ENCODE results near the gene CD151.

CD151 gene

DNA sequence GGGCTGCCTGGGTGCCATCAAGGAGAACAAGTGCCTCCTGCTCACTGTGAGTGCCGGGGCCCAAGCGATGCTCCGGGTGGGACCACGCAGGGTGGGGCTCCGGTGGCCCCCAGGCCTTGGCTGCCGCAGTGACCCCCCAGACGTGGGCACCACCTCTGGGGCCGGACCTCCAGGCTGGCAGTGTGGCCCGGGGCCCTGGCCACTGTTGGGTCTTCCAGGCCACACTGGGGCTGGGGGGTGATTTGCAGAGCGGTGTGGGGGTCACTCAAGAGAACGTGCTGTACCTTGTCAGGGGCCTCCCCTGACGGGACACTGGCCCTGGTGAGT is 29.9 kb downstream of the CD151 start:
- Histone ChIP-seq H3K9ac (ENCODE audit: low read length in 2 of 2) (no peak overlapping the region), H3K9me3 (ENCODE audit: control insufficient read depth in 2 of 2, low read length in 2 of 2) (no peaks in the 10 kb centered on the region), H3K4me1 (ENCODE audit: control insufficient read depth, insufficient read depth, low read length) (peaks cover 24% of the 10 kb centered on the region), H3K27ac (ENCODE audit: low read length) (no peak overlapping the region), H3K36me3 (ENCODE audit: control insufficient read depth in 2 of 2, insufficient read depth in 2 of 2, low read length in 2 of 2) (peaks cover 0 to 2% of the 10 kb centered on the region in 2 donors), H3K4me3 (ENCODE audit: low read length in 2 of 2) (no peak overlapping the region), H3K27me3 (ENCODE audit: control insufficient read depth in 1 of 2, insufficient read depth in 2 of 2, low read length in 2 of 2) (no peaks in the 10 kb centered on the region)

DNA sequence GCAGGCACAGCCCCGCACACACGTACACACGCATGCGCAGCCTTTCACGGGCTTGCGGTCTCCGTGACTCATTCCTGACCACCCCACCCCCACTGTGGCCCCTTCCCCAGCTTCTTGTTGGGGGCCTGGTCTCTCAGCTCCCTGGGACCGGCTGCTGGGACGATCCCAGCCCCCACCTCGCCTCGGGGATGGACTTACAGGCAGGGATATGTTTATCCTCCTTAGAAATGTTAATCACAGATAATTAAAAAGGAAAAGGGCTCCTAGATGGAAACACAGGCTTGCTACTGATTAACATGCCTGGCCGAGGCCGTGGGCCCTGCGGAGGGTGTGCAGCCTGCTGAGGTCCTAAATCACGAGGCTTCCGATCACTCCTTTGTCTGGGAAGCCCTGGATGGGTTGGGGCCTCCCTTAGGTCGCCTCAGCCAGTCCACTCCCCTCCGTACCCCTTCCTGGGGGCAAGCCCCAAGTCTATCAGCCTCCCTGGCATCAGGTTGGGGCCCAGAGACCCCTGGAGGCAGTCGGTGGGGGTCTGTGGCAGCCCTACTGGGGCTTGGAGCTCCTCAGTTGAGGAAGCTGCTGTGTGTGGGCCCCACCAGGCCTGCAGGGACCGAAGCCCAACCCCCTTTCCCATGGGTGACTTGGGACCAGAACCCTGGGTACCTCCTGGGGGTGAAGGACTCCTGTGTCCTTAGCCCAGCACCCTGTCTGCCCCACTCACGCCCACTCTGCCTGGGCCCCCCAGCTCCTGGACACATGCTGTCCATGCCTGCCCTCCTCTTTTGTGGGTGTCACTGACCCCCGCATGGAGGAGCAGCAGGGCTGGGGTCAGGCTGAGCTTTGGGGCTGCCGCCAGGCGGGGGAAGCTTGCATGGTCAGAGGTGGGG is 30.5 kb downstream of the CD151 start:
- Histone ChIP-seq H3K36me3 (ENCODE audit: control insufficient read depth in 2 of 2, insufficient read depth in 2 of 2, low read length in 2 of 2) (peaks cover 0 to 2% of the 10 kb centered on the region in 2 donors), H3K4me1 (ENCODE audit: control insufficient read depth, insufficient read depth, low read length) (peaks cover 24% of the 10 kb centered on the region), H3K4me3 (ENCODE audit: low read length in 2 of 2) (no peak overlapping the region), H3K27ac (ENCODE audit: low read length) (no peak overlapping the region), H3K9ac (ENCODE audit: low read length in 2 of 2) (no peak overlapping the region), H3K27me3 (ENCODE audit: control insufficient read depth in 1 of 2, insufficient read depth in 2 of 2, low read length in 2 of 2) (no peaks in the 10 kb centered on the region), H3K9me3 (ENCODE audit: control insufficient read depth in 2 of 2, low read length in 2 of 2) (no peaks in the 10 kb centered on the region)

DNA sequence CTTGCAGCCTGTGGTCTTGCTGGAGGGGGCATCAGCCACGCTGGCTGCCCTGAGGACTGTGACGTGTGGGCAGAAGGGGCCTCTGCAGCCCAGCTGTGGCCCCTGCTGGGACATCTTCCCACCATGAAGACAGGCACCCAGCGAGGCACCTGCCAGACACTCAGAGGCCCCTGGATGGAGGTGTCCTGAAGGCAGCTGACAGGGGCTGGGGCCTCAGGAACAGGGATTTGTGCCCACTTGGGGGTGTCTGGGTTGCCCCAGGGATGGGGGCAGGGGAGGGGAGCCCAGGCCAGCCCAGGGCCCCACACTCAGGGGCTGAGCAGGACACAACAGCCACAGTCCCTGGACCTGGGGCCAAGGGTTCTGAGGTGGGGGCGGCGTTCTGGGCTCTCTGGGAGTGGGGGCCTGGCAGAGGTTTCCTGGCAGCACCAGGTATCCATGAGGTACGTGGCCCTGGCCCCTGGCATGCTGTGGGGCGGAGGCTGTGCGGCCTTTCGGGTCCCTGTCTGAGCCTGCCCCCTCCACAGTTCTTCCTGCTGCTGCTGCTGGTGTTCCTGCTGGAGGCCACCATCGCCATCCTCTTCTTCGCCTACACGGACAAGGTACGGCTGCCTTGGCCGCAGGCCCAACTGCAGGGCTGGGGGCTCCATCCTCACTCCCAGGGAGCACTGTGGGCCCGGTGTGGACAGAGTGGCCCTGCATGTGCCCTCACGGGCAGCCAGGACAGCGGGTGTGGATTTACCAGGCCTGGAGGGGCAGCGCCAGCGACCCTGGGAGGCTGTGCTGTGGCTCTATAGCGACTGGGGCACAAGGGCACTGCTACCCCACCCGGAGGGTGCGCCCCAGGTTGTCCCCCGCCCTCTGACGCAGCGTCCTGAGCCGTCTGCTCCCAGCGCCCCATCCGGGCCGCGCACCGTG is 31.4 kb downstream of the CD151 start:
- Histone ChIP-seq H3K9me3 (ENCODE audit: control insufficient read depth in 2 of 2, low read length in 2 of 2) (no peaks in the 10 kb centered on the region), H3K27ac (ENCODE audit: low read length) (no peak overlapping the region), H3K36me3 (ENCODE audit: control insufficient read depth in 2 of 2, insufficient read depth in 2 of 2, low read length in 2 of 2) (peaks cover 0 to 5% of the 10 kb centered on the region in 2 donors), H3K4me1 (ENCODE audit: control insufficient read depth, insufficient read depth, low read length) (peaks cover 20% of the 10 kb centered on the region), H3K9ac (ENCODE audit: low read length in 2 of 2) (no peak overlapping the region), H3K27me3 (ENCODE audit: control insufficient read depth in 1 of 2, insufficient read depth in 2 of 2, low read length in 2 of 2) (no peaks in the 10 kb centered on the region), H3K4me3 (ENCODE audit: low read length in 2 of 2) (no peak overlapping the region)

GRCh38 chr11:864898-865297 is 32.1 kb downstream of the CD151 start:
- Histone ChIP-seq H3K27me3 (ENCODE audit: control insufficient read depth in 1 of 2, insufficient read depth in 2 of 2, low read length in 2 of 2) (no peaks in the 10 kb centered on the region), H3K9ac (ENCODE audit: low read length in 2 of 2) (no peak overlapping the region), H3K36me3 (ENCODE audit: control insufficient read depth in 2 of 2, insufficient read depth in 2 of 2, low read length in 2 of 2) (peaks cover 0 to 5% of the 10 kb centered on the region in 2 donors), H3K9me3 (ENCODE audit: control insufficient read depth in 2 of 2, low read length in 2 of 2) (no peaks in the 10 kb centered on the region), H3K4me3 (ENCODE audit: low read length in 2 of 2) (no peak overlapping the region), H3K27ac (ENCODE audit: low read length) (no peak overlapping the region), H3K4me1 (ENCODE audit: control insufficient read depth, insufficient read depth, low read length) (peaks cover 12% of the 10 kb centered on the region)

DNA sequence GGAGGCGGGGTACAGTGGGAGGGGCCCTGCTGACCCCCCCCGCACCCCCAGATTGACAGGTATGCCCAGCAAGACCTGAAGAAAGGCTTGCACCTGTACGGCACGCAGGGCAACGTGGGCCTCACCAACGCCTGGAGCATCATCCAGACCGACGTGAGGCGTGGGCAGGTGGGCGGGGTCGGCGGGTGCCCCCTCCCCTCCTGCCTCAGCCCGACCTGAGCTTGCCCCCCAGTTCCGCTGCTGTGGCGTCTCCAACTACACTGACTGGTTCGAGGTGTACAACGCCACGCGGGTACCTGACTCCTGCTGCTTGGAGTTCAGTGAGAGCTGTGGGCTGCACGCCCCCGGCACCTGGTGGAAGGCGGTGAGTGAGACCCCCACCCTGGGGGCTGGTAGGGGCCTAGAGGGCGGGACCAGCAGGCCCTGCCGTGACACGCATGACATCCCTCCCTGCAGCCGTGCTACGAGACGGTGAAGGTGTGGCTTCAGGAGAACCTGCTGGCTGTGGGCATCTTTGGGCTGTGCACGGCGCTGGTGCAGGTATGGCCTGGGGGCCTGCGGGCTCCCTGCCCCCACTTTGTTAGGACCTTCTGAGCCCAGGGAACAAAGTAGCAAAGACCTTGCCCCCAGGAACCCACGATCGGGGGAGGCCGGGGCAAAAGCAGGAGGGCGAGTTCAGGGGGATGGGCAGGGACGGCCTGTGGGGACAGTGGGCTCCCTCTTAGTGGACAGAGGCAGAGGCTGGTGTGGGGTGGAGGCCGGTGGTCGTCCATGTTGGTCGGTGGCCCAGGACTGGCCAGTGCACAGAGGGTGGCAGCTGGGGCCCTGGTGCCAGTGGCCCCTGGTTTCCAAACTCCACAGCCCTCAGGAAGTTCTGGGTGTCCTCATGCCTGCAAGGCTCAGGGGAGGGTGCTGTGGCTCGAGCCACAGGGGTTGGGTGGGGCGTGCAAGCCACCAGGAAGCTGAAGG is 33.0 kb downstream of the CD151 start:
- peaks cover 0 to 5% of the 10 kb centered on the region in 2 donors for H3K36me3 ChIP-seq (ENCODE audit: control insufficient read depth in 2 of 2, insufficient read depth in 2 of 2, low read length in 2 of 2)
- no peak overlapping the region for H3K27ac ChIP-seq (ENCODE audit: low read length)
- H3K27me3 ChIP-seq (ENCODE audit: control insufficient read depth in 1 of 2, insufficient read depth in 2 of 2, low read length in 2 of 2), result no peaks in the 10 kb centered on the region
- H3K9me3 ChIP-seq (ENCODE audit: control insufficient read depth in 2 of 2, low read length in 2 of 2), result no peaks in the 10 kb centered on the region
- peaks cover 4% of the 10 kb centered on the region for H3K4me1 ChIP-seq (ENCODE audit: control insufficient read depth, insufficient read depth, low read length)
- H3K9ac ChIP-seq (ENCODE audit: low read length in 2 of 2), result no peak overlapping the region
- H3K4me3 ChIP-seq (ENCODE audit: low read length in 2 of 2), result no peak overlapping the region

DNA sequence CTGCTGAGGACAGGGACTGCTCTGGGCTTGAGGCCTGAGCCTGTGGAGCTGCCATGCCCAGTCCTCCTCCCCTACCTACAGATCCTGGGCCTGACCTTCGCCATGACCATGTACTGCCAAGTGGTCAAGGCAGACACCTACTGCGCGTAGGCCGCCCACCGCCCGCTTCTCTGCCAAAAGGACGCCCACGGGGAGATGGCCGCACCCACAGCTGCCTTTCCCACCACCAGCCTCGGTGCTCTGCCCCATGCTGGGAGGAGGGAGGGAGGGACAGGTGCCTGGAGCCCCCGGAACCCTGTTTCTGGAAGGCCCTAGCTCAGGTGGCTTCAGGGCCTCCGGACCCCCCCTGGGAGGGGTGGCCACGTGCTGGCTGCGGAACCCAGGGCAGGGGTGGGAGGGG is 33.7 kb downstream of the CD151 start:
- peaks cover 0 to 5% of the 10 kb centered on the region in 2 donors for H3K36me3 ChIP-seq (ENCODE audit: control insufficient read depth in 2 of 2, insufficient read depth in 2 of 2, low read length in 2 of 2)
- no peak overlapping the region for H3K9ac ChIP-seq (ENCODE audit: low read length in 2 of 2)
- peaks cover 3% of the 10 kb centered on the region for H3K4me1 ChIP-seq (ENCODE audit: control insufficient read depth, insufficient read depth, low read length)
- H3K9me3 ChIP-seq (ENCODE audit: control insufficient read depth in 2 of 2, low read length in 2 of 2), result no peaks in the 10 kb centered on the region
- H3K4me3 ChIP-seq (ENCODE audit: low read length in 2 of 2), result no peak overlapping the region
- no peak overlapping the region for H3K27ac ChIP-seq (ENCODE audit: low read length)
- no peaks in the 10 kb centered on the region for H3K27me3 ChIP-seq (ENCODE audit: control insufficient read depth in 1 of 2, insufficient read depth in 2 of 2, low read length in 2 of 2)

- H3K9me3 ChIP-seq (ENCODE audit: control insufficient read depth in 2 of 2, low read length in 2 of 2), result no peaks in the 10 kb centered on the region
- H3K27ac ChIP-seq (ENCODE audit: low read length), result no peak overlapping the region
- H3K27me3 ChIP-seq (ENCODE audit: control insufficient read depth in 1 of 2, insufficient read depth in 2 of 2, low read length in 2 of 2), result no peaks in the 10 kb centered on the region
- H3K4me3 ChIP-seq (ENCODE audit: low read length in 2 of 2), result no peak overlapping the region
- H3K36me3 ChIP-seq (ENCODE audit: control insufficient read depth in 2 of 2, insufficient read depth in 2 of 2, low read length in 2 of 2), result peaks cover 0 to 5% of the 10 kb centered on the region in 2 donors
- no peak overlapping the region for H3K9ac ChIP-seq (ENCODE audit: low read length in 2 of 2)
- H3K4me1 ChIP-seq (ENCODE audit: control insufficient read depth, insufficient read depth, low read length), result no peaks in the 10 kb centered on the region
Measured at GRCh38 chr11:867856-868358, 35.2 kb downstream of the CD151 start.

DNA sequence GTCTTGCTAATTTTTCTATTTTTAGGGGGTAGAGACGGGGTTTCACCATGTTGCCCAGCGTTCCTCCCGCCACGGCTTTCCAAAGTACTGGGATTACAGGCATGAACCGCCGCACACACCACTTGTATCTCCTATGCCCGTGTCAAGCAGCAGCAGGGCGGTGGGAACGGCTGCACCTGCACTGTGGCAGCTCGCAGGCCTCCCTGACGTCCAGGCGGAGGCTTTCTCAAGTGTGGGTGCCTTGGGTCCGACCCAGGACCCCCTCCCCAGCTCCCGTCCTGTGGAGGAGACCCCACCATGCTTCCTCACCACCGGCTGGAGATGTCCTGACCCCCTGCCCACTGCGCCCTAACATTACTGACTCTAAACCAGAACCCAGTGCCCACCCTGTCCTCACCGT is 35.6 kb downstream of the CD151 start:
- no peaks in the 10 kb centered on the region for H3K9me3 ChIP-seq (ENCODE audit: control insufficient read depth in 2 of 2, low read length in 2 of 2)
- H3K27me3 ChIP-seq (ENCODE audit: control insufficient read depth in 1 of 2, insufficient read depth in 2 of 2, low read length in 2 of 2), result no peaks in the 10 kb centered on the region
- no peak overlapping the region for H3K27ac ChIP-seq (ENCODE audit: low read length)
- H3K4me3 ChIP-seq (ENCODE audit: low read length in 2 of 2), result no peak overlapping the region
- H3K4me1 ChIP-seq (ENCODE audit: control insufficient read depth, insufficient read depth, low read length), result no peaks in the 10 kb centered on the region
- no peak overlapping the region for H3K9ac ChIP-seq (ENCODE audit: low read length in 2 of 2)
- peaks cover 0 to 5% of the 10 kb centered on the region in 2 donors for H3K36me3 ChIP-seq (ENCODE audit: control insufficient read depth in 2 of 2, insufficient read depth in 2 of 2, low read length in 2 of 2)

- peaks cover 0 to 5% of the 10 kb centered on the region in 2 donors for H3K36me3 ChIP-seq (ENCODE audit: control insufficient read depth in 2 of 2, insufficient read depth in 2 of 2, low read length in 2 of 2)
- no peak overlapping the region for H3K4me3 ChIP-seq (ENCODE audit: low read length in 2 of 2)
- no peaks in the 10 kb centered on the region for H3K9me3 ChIP-seq (ENCODE audit: control insufficient read depth in 2 of 2, low read length in 2 of 2)
Measured at GRCh38 chr11:868802-869201, 36.0 kb downstream of the CD151 start.

More at GRCh38 chr11:868802-869201, 36.0 kb downstream of the CD151 start:
- Histone ChIP-seq H3K27me3 (ENCODE audit: control insufficient read depth in 1 of 2, insufficient read depth in 2 of 2, low read length in 2 of 2) (no peaks in the 10 kb centered on the region), H3K27ac (ENCODE audit: low read length) (no peak overlapping the region), H3K9ac (ENCODE audit: low read length in 2 of 2) (no peak overlapping the region), H3K4me1 (ENCODE audit: control insufficient read depth, insufficient read depth, low read length) (no peaks in the 10 kb centered on the region)

Measured in stomach smooth muscle (tissue), 2 donors.